ENCODE results near the gene CLIP1.

Gene CLIP1

GRCh38 chr12:122245553-122245952, 176.9 kb downstream of the CLIP1 start:
- no peak for DNase-seq

GRCh38 chr12:122244565-122245371, 177.7 kb downstream of the CLIP1 start:
- DNase-seq = no peak

- DNase-seq = no peak
Measured at GRCh38 chr12:122243965-122244364, 178.5 kb downstream of the CLIP1 start.

- DNase-seq = no peak
Measured at GRCh38 chr12:122238861-122239260, 183.6 kb downstream of the CLIP1 start.

GRCh38 chr12:122235741-122236140, 186.7 kb downstream of the CLIP1 start:
- DNase-seq = peak in 3 of 4 experiments; percentile 15 to 31 (median 25)

- no peak for DNase-seq
Measured at GRCh38 chr12:122232691-122233090, 189.8 kb downstream of the CLIP1 start.

GRCh38 chr12:122230798-122231197, 191.7 kb downstream of the CLIP1 start:
- DNase-seq = no peak

- DNase-seq = no peak
Measured at GRCh38 chr12:122228092-122228491, 194.4 kb downstream of the CLIP1 start.

- DNase-seq = no peak
Measured at GRCh38 chr12:122227341-122227740, 195.1 kb downstream of the CLIP1 start.

- DNase-seq = no peak
Measured at GRCh38 chr12:122226366-122227125, 195.9 kb downstream of the CLIP1 start.

- peak; percentile 100 for DNase-seq
Measured at GRCh38 chr12:122225683-122226365, 196.6 kb downstream of the CLIP1 start, which contains the start of gene DIABLO. DIABLO (minus strand) TSS chr12:122226052; CDS start chr12:122226014, 38 bp downstream.
